ENCODE results near the gene MDGA2.

GRCh38 chr14:47008732-47009131 is 666.7 kb downstream of the MDGA2 start:
- TF ChIP-seq ZBTB7A (IDR thresholded peaks at IDR 0.05; ENCODE audit: low read depth) (no peak), EP300 (IDR thresholded peaks at IDR 0.05; ENCODE audit: borderline replicate concordance) (no peak)
- TF ChIP-seq, protein P1, sequence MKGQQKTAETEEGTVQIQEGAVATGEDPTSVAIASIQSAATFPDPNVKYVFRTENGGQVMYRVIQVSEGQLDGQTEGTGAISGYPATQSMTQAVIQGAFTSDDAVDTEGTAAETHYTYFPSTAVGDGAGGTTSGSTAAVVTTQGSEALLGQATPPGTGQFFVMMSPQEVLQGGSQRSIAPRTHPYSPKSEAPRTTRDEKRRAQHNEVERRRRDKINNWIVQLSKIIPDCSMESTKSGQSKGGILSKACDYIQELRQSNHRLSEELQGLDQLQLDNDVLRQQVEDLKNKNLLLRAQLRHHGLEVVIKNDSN (IDR thresholded peaks at IDR 0.05): no peak
